Measurements from ENCODE around the gene TNS3. TPM values are rescaled to one million over a fixed set of nuclear protein-coding genes. Genes with fewer than 3 reads are reported as not detected.

Gene TNS3
- total RNA-seq, 1 experiment from 2014 or later: 9.5 TPM

GRCh38 chr7:47347816-47348385 lies 234.0 kb downstream of the TNS3 start:
- Histone ChIP-seq H3K56ac (ENCODE audit: insufficient read length, low read depth, low read length) (no peak overlapping the region), H3K79me1 (ENCODE audit: insufficient read depth, low read depth, low read length, poor library complexity, severe bottlenecking) (no peaks in the 10 kb centered on the region), H3K14ac (ENCODE audit: insufficient read depth, low read length) (no peak overlapping the region), H3K9me3 (ENCODE audit: control insufficient read depth, low read depth, low read length) (no peaks in the 10 kb centered on the region), H3K27ac (ENCODE audit: insufficient read length, low read depth, low read length) (no peak overlapping the region), H4K5ac (ENCODE audit: insufficient read length, low read depth, low read length) (no peak overlapping the region), H2AK5ac (ENCODE audit: insufficient read length, low read length) (no peak overlapping the region), H3K27me3 (ENCODE audit: insufficient read depth, low read length) (no peaks in the 10 kb centered on the region), H3K4me2 (ENCODE audit: insufficient read depth, insufficient read length, low read length) (no peak overlapping the region), H4K91ac (ENCODE audit: insufficient read length, low read depth, low read length) (no peak overlapping the region), H3K9ac (ENCODE audit: extremely low read depth, insufficient read length, low read length) (no peak overlapping the region), H3K4ac (ENCODE audit: low read depth, low read length) (no peak overlapping the region), H2BK15ac (ENCODE audit: low read depth, low read length) (no peak overlapping the region), H3K18ac (ENCODE audit: insufficient read length, low read depth, low read length) (no peak overlapping the region), H3K23ac (ENCODE audit: insufficient read length, low read depth, low read length) (no peak overlapping the region), H2AFZ (ENCODE audit: low read length) (no peak overlapping the region), H4K8ac (replicated peaks; ENCODE audit: insufficient read length, low read depth, low read length) (no peak overlapping the region), H2BK5ac (ENCODE audit: insufficient read length, low read length) (no peak overlapping the region), H2BK12ac (ENCODE audit: insufficient read length, low read depth, low read length) (no peak overlapping the region), H3K23me2 (ENCODE audit: insufficient read length, low read depth, low read length, poor library complexity, severe bottlenecking) (no peaks in the 10 kb centered on the region), H3T11ph (ENCODE audit: low read length) (no peak overlapping the region), H3K4me1 (ENCODE audit: insufficient read depth, low read length) (no peaks in the 10 kb centered on the region; the same call in 1 of the 2 replicates), H2BK120ac (ENCODE audit: low read depth, low read length, poor library complexity, severe bottlenecking) (no peak overlapping the region), H2BK20ac (ENCODE audit: low read depth, low read length, poor library complexity, severe bottlenecking) (no peak overlapping the region), H3K79me2 (ENCODE audit: insufficient read depth, low read length) (no peaks in the 10 kb centered on the region), H4K20me1 (ENCODE audit: control insufficient read depth, insufficient read depth, insufficient read length) (no peaks in the 10 kb centered on the region)
- no peaks in the 10 kb centered on the region for H3K9me3 Mint-ChIP-seq
- TF ChIP-seq CTCF (conservative IDR thresholded peaks at IDR 0.05): no peak
- H3K27me3 Mint-ChIP-seq (ENCODE audit: low read depth): no peaks in the 10 kb centered on the region
- no peaks in the 10 kb centered on the region for H3K36me3 Mint-ChIP-seq (ENCODE audit: insufficient read depth in 1 of 3, low read depth in 3 of 3)
- WGBS (ENCODE audit: extremely low coverage, insufficient read length, low lambda C conversion rate): no CpG with 5 or more reads among the region's 6 CpGs
- H3K4me1 Mint-ChIP-seq: no peaks in the 10 kb centered on the region; a peak in 1 of 4 replicates
- H3K4me3 Mint-ChIP-seq: no peak overlapping the region
- DNase-seq: no peak
- no peak overlapping the region; a peak in 2 of 7 replicates for H3K27ac Mint-ChIP-seq
